ENCODE measurements around the gene PRPF40A. TPM values are rescaled to one million over a fixed set of nuclear protein-coding genes. Genes with fewer than 3 reads are reported as not detected.
A peak's percentile ranks its signal among the peaks of the same experiment; 100 is the strongest.

The PRPF40A gene
- total and polyA plus RNA-seq, 10 of the 15 experiments (the other 5 are each of a cell fraction or from before 2014, with no cell fraction given) = 97.8 to 197 (median 144) TPM

GRCh38 chr2:152755029-152755428 is 37.8 kb upstream of the PRPF40A start (continued):
- TF ChIP-seq NR2C2 (IDR thresholded peaks at IDR 0.05; ENCODE audit: borderline replicate concordance, control insufficient read depth, insufficient read length, low read depth) (no peak), PRDM15 (CRISPR knock-in tag; IDR thresholded peaks at IDR 0.05) (no peak), CBX3 (IDR thresholded peaks at IDR 0.05; ENCODE audit: borderline replicate concordance, low read depth) (no peak), NFXL1 (IDR thresholded peaks at IDR 0.05; ENCODE audit: borderline replicate concordance) (no peak), PML (IDR thresholded peaks at IDR 0.05; ENCODE audit: low read length) (no peak), POLR2AphosphoS2 (IDR thresholded peaks at IDR 0.05; ENCODE audit: low read depth, low read length) (no peak), ZBTB33 (IDR thresholded peaks at IDR 0.05) (peak; percentile 93), TCF12 (IDR thresholded peaks at IDR 0.05; ENCODE audit: low read depth, low read length) (no peak), MEF2B (IDR thresholded peaks at IDR 0.05; ENCODE audit: partially characterized antibody, poor library complexity, severe bottlenecking) (peak; percentile 68), TAF1 (IDR thresholded peaks at IDR 0.05; ENCODE audit: borderline replicate concordance, low read depth, low read length) (no peak), IKZF1 (conservative IDR thresholded peaks at IDR 0.05) (peak; percentile 34; the same call in 1 of the 2 replicates), IRF3 (IDR thresholded peaks at IDR 0.05) (no peak), SMC3 (IDR thresholded peaks at IDR 0.05; ENCODE audit: borderline replicate concordance, low read length) (peak; percentile 36; the same call in 1 of the 2 replicates), RELA (IDR thresholded peaks at IDR 0.05; ENCODE audit: borderline replicate concordance, partially characterized antibody) (no peak), RELB (IDR thresholded peaks at IDR 0.05; ENCODE audit: low read depth) (0 out of 2 replicates have a peak, but pooled peaks have one; percentile 41), ETV6 (conservative IDR thresholded peaks at IDR 0.05 in 1 of 2, IDR thresholded peaks at IDR 0.05 in 1 of 2; ENCODE audit: borderline replicate concordance in 1 of 2, low read depth in 1 of 2) (no peak), BCL11A (IDR thresholded peaks at IDR 0.05; ENCODE audit: low read depth, low read length) (0 out of 2 replicates have a peak, but pooled peaks have one; percentile 14)

All from GM12878 (cell line).